ENCODE data around the gene EZR.
A peak's percentile ranks its signal among the peaks of the same experiment; 100 is the strongest.

Gene EZR

GRCh38 chr6:158735009-158735408 lies 84.2 kb downstream of the EZR start:
- no peak overlapping the region for H2AK5ac ChIP-seq (ENCODE audit: low read length, severe bottlenecking)
- H3K14ac ChIP-seq (ENCODE audit: low read length in 2 of 2): no peak overlapping the region
- H3K9ac ChIP-seq (ENCODE audit: low read length): no peak overlapping the region
- no peak overlapping the region for H3K4me2 ChIP-seq (ENCODE audit: low read length, poor library complexity, severe bottlenecking)
- H3K18ac ChIP-seq (ENCODE audit: low read depth in 1 of 2, low read length in 2 of 2): no peak overlapping the region
- no peak overlapping the region for H3K4ac ChIP-seq (ENCODE audit: low read depth in 1 of 2, low read length in 2 of 2)
- H3K9me3 ChIP-seq (ENCODE audit: control insufficient read depth, low read length): peaks cover 14% of the 10 kb centered on the region
- no peaks in the 10 kb centered on the region for H3K27me3 ChIP-seq (ENCODE audit: control insufficient read depth in 1 of 2, insufficient read depth in 1 of 2, low read length in 2 of 2)
- peaks cover 2% of the 10 kb centered on the region for H3K4me1 ChIP-seq (ENCODE audit: control insufficient read depth, insufficient read depth, low read depth, low read length)
- no peak overlapping the region for H2BK120ac ChIP-seq (ENCODE audit: low read depth, low read length)
- peak overlapping the region; percentile 4 for H4K8ac ChIP-seq (ENCODE audit: low read length)
- no peak overlapping the region for H2AFZ ChIP-seq (ENCODE audit: low read depth, low read length)
- no peaks in the 10 kb centered on the region for H3K79me1 ChIP-seq (replicated peaks; ENCODE audit: low read length, poor library complexity, severe bottlenecking)
- H3K27ac ChIP-seq (ENCODE audit: low read length, poor library complexity, severe bottlenecking): no peak overlapping the region
- no peak overlapping the region for H2BK15ac ChIP-seq (ENCODE audit: low read depth, poor library complexity, severe bottlenecking)
- H4K91ac ChIP-seq (ENCODE audit: low read length): no peak overlapping the region
- H3K23ac ChIP-seq (ENCODE audit: low read length in 2 of 2): no peak overlapping the region
- no peaks in the 10 kb centered on the region for H3K36me3 ChIP-seq (ENCODE audit: control insufficient read depth in 1 of 2, insufficient read depth in 2 of 2, low read depth in 1 of 2, low read length in 2 of 2)
- no peak overlapping the region for H3K4me3 ChIP-seq (ENCODE audit: insufficient read depth in 1 of 2, low read depth in 1 of 2, low read length in 2 of 2)
- no peak overlapping the region for H2BK5ac ChIP-seq (ENCODE audit: low read depth, low read length, poor library complexity, severe bottlenecking)
- 69% methylated on average over 3 of the region's 3 CpGs for WGBS
- H2BK12ac ChIP-seq (ENCODE audit: low read length in 2 of 2): no peak overlapping the region
- DNase-seq: no peak

DNA sequence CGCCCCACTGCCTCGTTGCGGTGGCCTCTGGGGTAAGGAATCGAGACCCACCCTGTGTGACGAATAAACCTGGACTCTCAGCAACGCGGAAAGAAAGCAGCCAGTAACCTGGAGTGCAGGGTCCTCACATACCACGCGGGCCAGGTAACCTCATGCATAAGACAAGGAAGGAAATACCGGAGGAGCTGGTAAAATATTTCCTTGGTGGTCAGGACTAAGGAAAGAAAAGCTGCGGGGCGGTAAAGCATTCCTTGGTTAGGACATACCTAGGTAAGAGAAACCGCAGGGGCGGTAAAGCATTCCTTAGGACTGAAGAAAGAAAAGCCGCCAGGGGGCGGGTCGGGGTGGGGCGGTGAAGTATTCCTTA lies 88.6 kb downstream of the EZR start:
- Histone ChIP-seq H3K9me3 (ENCODE audit: control insufficient read depth, low read length) (peaks cover 10% of the 10 kb centered on the region), H3K23ac (ENCODE audit: low read length in 2 of 2) (no peak overlapping the region), H4K91ac (ENCODE audit: low read length) (no peak overlapping the region), H3K4me2 (ENCODE audit: low read length, poor library complexity, severe bottlenecking) (no peak overlapping the region), H2BK15ac (ENCODE audit: low read depth, poor library complexity, severe bottlenecking) (no peak overlapping the region), H2AK5ac (ENCODE audit: low read length, severe bottlenecking) (no peak overlapping the region), H3K4me3 (ENCODE audit: insufficient read depth in 1 of 2, low read depth in 1 of 2, low read length in 2 of 2) (no peak overlapping the region), H3K4ac (ENCODE audit: low read depth in 1 of 2, low read length in 2 of 2) (no peak overlapping the region), H2BK12ac (ENCODE audit: low read length in 2 of 2) (no peak overlapping the region), H4K8ac (ENCODE audit: low read length) (no peak overlapping the region), H3K79me1 (replicated peaks; ENCODE audit: low read length, poor library complexity, severe bottlenecking) (no peaks in the 10 kb centered on the region), H3K27me3 (ENCODE audit: control insufficient read depth in 1 of 2, insufficient read depth in 1 of 2, low read length in 2 of 2) (no peaks in the 10 kb centered on the region), H3K9ac (ENCODE audit: low read length) (no peak overlapping the region), H3K14ac (ENCODE audit: low read length in 2 of 2) (no peak overlapping the region), H3K27ac (ENCODE audit: low read length, poor library complexity, severe bottlenecking) (no peak overlapping the region), H3K18ac (ENCODE audit: low read depth in 1 of 2, low read length in 2 of 2) (no peak overlapping the region), H2AFZ (ENCODE audit: low read depth, low read length) (no peak overlapping the region), H2BK5ac (ENCODE audit: low read depth, low read length, poor library complexity, severe bottlenecking) (no peak overlapping the region), H2BK120ac (ENCODE audit: low read depth, low read length) (no peak overlapping the region), H3K4me1 (ENCODE audit: control insufficient read depth, insufficient read depth, low read depth, low read length) (no peaks in the 10 kb centered on the region), H3K36me3 (ENCODE audit: control insufficient read depth in 1 of 2, insufficient read depth in 2 of 2, low read depth in 1 of 2, low read length in 2 of 2) (no peaks in the 10 kb centered on the region)
- no peak for DNase-seq
- WGBS: 87% methylated on average over 18 of the region's 18 CpGs

DNA sequence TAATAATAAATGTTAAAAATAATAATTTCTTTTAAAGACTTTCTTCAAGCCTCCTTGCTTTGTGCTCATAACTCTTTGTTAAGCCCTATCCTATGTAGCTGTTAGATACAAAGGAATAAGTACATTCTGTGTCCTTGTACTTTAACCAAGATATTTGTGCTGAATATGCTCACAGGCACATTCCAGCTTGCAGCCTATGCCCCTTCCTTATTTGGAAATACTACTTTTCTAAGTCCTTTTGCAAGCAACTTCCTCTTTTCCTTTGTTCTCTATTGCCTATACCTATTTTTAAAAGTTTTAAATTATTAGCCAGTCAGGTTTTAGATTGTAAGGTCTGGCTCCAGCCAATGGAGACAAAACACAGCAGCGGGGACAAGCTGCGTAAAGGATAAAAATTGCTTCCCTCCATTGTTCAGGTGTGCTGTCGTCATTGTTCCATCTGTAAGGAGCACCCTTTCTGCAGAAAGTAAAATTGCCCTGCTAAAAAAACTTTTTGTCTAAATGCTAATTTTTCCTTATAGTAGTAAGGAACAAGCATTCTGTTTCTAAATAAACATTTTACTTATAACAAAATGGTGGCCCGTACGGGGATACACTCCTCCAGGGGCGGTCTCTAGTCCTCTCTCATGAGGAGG lies 89.1 kb downstream of the EZR start:
- 97% methylated on average over 5 of the region's 6 CpGs for WGBS
- H4K91ac ChIP-seq (ENCODE audit: low read length): no peak overlapping the region
- DNase-seq: no peak
- H2BK5ac ChIP-seq (ENCODE audit: low read depth, low read length, poor library complexity, severe bottlenecking): no peak overlapping the region
- H3K36me3 ChIP-seq (ENCODE audit: control insufficient read depth in 1 of 2, insufficient read depth in 2 of 2, low read depth in 1 of 2, low read length in 2 of 2): no peaks in the 10 kb centered on the region
- H3K9me3 ChIP-seq (ENCODE audit: control insufficient read depth, low read length): peaks cover 10% of the 10 kb centered on the region
- H3K4me1 ChIP-seq (ENCODE audit: control insufficient read depth, insufficient read depth, low read depth, low read length): no peaks in the 10 kb centered on the region
- H3K23ac ChIP-seq (ENCODE audit: low read length in 2 of 2): no peak overlapping the region
- no peak overlapping the region for H2AK5ac ChIP-seq (ENCODE audit: low read length, severe bottlenecking)
- no peaks in the 10 kb centered on the region for H3K27me3 ChIP-seq (ENCODE audit: control insufficient read depth in 1 of 2, insufficient read depth in 1 of 2, low read length in 2 of 2)
- H4K8ac ChIP-seq (ENCODE audit: low read length): no peak overlapping the region
- no peak overlapping the region for H2BK15ac ChIP-seq (ENCODE audit: low read depth, poor library complexity, severe bottlenecking)
- no peak overlapping the region for H3K14ac ChIP-seq (ENCODE audit: low read length in 2 of 2)
- no peak overlapping the region for H2BK12ac ChIP-seq (ENCODE audit: low read length in 2 of 2)
- H3K4me2 ChIP-seq (ENCODE audit: low read length, poor library complexity, severe bottlenecking): no peak overlapping the region
- H3K27ac ChIP-seq (ENCODE audit: low read length, poor library complexity, severe bottlenecking): no peak overlapping the region
- H2BK120ac ChIP-seq (ENCODE audit: low read depth, low read length): no peak overlapping the region
- no peak overlapping the region for H3K9ac ChIP-seq (ENCODE audit: low read length)
- no peak overlapping the region for H3K4me3 ChIP-seq (ENCODE audit: insufficient read depth in 1 of 2, low read depth in 1 of 2, low read length in 2 of 2)
- no peak overlapping the region for H2AFZ ChIP-seq (ENCODE audit: low read depth, low read length)
- no peak overlapping the region for H3K18ac ChIP-seq (ENCODE audit: low read depth in 1 of 2, low read length in 2 of 2)
- H3K79me1 ChIP-seq (replicated peaks; ENCODE audit: low read length, poor library complexity, severe bottlenecking): no peaks in the 10 kb centered on the region
- no peak overlapping the region for H3K4ac ChIP-seq (ENCODE audit: low read depth in 1 of 2, low read length in 2 of 2)

GRCh38 chr6:158725704-158726103 lies 93.5 kb downstream of the EZR start:
- Histone ChIP-seq H2BK12ac (ENCODE audit: low read length in 2 of 2) (no peak overlapping the region), H4K91ac (ENCODE audit: low read length) (no peak overlapping the region), H3K14ac (ENCODE audit: low read length in 2 of 2) (no peak overlapping the region), H3K36me3 (ENCODE audit: control insufficient read depth in 1 of 2, insufficient read depth in 2 of 2, low read depth in 1 of 2, low read length in 2 of 2) (no peaks in the 10 kb centered on the region), H3K9ac (ENCODE audit: low read length) (no peak overlapping the region), H2BK5ac (ENCODE audit: low read depth, low read length, poor library complexity, severe bottlenecking) (no peak overlapping the region), H2BK15ac (ENCODE audit: low read depth, poor library complexity, severe bottlenecking) (no peak overlapping the region), H2BK120ac (ENCODE audit: low read depth, low read length) (no peak overlapping the region), H2AK5ac (ENCODE audit: low read length, severe bottlenecking) (no peak overlapping the region), H3K9me3 (ENCODE audit: control insufficient read depth, low read length) (no peaks in the 10 kb centered on the region), H3K4me3 (ENCODE audit: insufficient read depth in 1 of 2, low read depth in 1 of 2, low read length in 2 of 2) (no peak overlapping the region), H3K4ac (ENCODE audit: low read depth in 1 of 2, low read length in 2 of 2) (no peak overlapping the region), H3K23ac (ENCODE audit: low read length in 2 of 2) (no peak overlapping the region), H3K4me2 (ENCODE audit: low read length, poor library complexity, severe bottlenecking) (no peak overlapping the region), H3K18ac (ENCODE audit: low read depth in 1 of 2, low read length in 2 of 2) (no peak overlapping the region), H4K8ac (ENCODE audit: low read length) (no peak overlapping the region), H3K27me3 (ENCODE audit: control insufficient read depth in 1 of 2, insufficient read depth in 1 of 2, low read length in 2 of 2) (no peaks in the 10 kb centered on the region), H3K4me1 (ENCODE audit: control insufficient read depth, insufficient read depth, low read depth, low read length) (peaks cover 3% of the 10 kb centered on the region), H3K79me1 (replicated peaks; ENCODE audit: low read length, poor library complexity, severe bottlenecking) (no peaks in the 10 kb centered on the region), H3K27ac (ENCODE audit: low read length, poor library complexity, severe bottlenecking) (no peak overlapping the region), H2AFZ (ENCODE audit: low read depth, low read length) (no peak overlapping the region)
- DNase-seq: no peak
- 94% methylated on average over 8 of the region's 8 CpGs for WGBS

All from mesenchymal stem cell (in vitro differentiated cells and primary cell).